ENCODE measurements around the gene BGLAP. TPM values are rescaled to one million over a fixed set of nuclear protein-coding genes. Genes with fewer than 3 reads are reported as not detected.

Gene BGLAP
- total RNA-seq, 1 experiment from 2014 or later: 2.3 TPM

- peaks cover 22% of the 10 kb centered on the region for H3K4me1 Mint-ChIP-seq
- peak; percentile 63 for DNase-seq (ENCODE audit: low spot score)
- peak; percentile 23 for ATAC-seq
- H3K27me3 Mint-ChIP-seq (ENCODE audit: low read depth): peaks cover 4% of the 10 kb centered on the region
- no peaks in the 10 kb centered on the region for H3K9me3 Mint-ChIP-seq
- H3K36me3 Mint-ChIP-seq: peaks cover 11% of the 10 kb centered on the region
- ChIA-PET CTCF (interaction anchor here (0.8 to 5.1 kb wide), 14 partner anchors 12 to 200 kb away, joined by 3 to 84 read pairs (median 7); partner anchors contain the start of genes PMF1 and SMG5), POLR2A (interaction anchor here (0.7 to 1.5 kb wide), 4 partner anchors 12 to 109 kb away, joined by 3 to 7 read pairs (median 4); partner anchors contain the start of gene SMG5)
- no peak overlapping the region for H3K27ac Mint-ChIP-seq
- peak overlapping the region; percentile 74 for H3K4me3 Mint-ChIP-seq
- no peak for TF ChIP-seq AFF4 (CRISPR knock-in tag; IDR thresholded peaks at IDR 0.05; ENCODE audit: borderline replicate concordance)
- TF ChIP-seq ZNF532 (CRISPR knock-in tag; IDR thresholded peaks at IDR 0.05; ENCODE audit: borderline replicate concordance): no peak
- peak; percentile 91 for TF ChIP-seq MAX (CRISPR knock-in tag; IDR thresholded peaks at IDR 0.05)
- TF ChIP-seq AR (CRISPR knock-in tag; IDR thresholded peaks at IDR 0.05): no peak
- TF ChIP-seq MYBL2 (CRISPR knock-in tag; IDR thresholded peaks at IDR 0.05): peak; percentile 90
- TF ChIP-seq ZMAT4 (CRISPR knock-in tag; IDR thresholded peaks at IDR 0.05): no peak
- TF ChIP-seq NR2C2 (CRISPR knock-in tag; IDR thresholded peaks at IDR 0.05): no peak
- TF ChIP-seq ZNF512 (CRISPR knock-in tag; IDR thresholded peaks at IDR 0.05; ENCODE audit: borderline replicate concordance): no peak
- 0 out of 2 replicates have a peak, but pooled peaks have one; percentile 36 for TF ChIP-seq CBFB (CRISPR knock-in tag; IDR thresholded peaks at IDR 0.05; ENCODE audit: low read depth)
- no peak for TF ChIP-seq NR1H2 (CRISPR knock-in tag; IDR thresholded peaks at IDR 0.05)
- 0 out of 2 replicates have a peak, but pooled peaks have one; percentile 47 for TF ChIP-seq TCF7 (CRISPR knock-in tag; IDR thresholded peaks at IDR 0.05; ENCODE audit: low read depth)
- no peak for TF ChIP-seq ZNF121 (CRISPR knock-in tag; IDR thresholded peaks at IDR 0.05)
- no peak; the same call in 1 of the 2 replicates for TF ChIP-seq MLX (CRISPR knock-in tag; IDR thresholded peaks at IDR 0.05)
- no peak; the same call in 1 of the 2 replicates for TF ChIP-seq ERG (CRISPR knock-in tag; IDR thresholded peaks at IDR 0.05)
- TF ChIP-seq SP1 (CRISPR knock-in tag; conservative IDR thresholded peaks at IDR 0.05): 0 out of 2 replicates have a peak, but pooled peaks have one; percentile 55
- peak; percentile 31; the same call in 1 of the 2 replicates for TF ChIP-seq USF1 (CRISPR knock-in tag; IDR thresholded peaks at IDR 0.05)
- TF ChIP-seq OVOL2 (CRISPR knock-in tag; IDR thresholded peaks at IDR 0.05; ENCODE audit: borderline replicate concordance): no peak
- TF ChIP-seq FOXK1 (CRISPR knock-in tag; IDR thresholded peaks at IDR 0.05): peak; percentile 49; the same call in 1 of the 2 replicates
- TF ChIP-seq SOX15 (CRISPR knock-in tag; IDR thresholded peaks at IDR 0.05): no peak
Observed at GRCh38 chr1:156245451-156246232, 3.7 kb downstream of the BGLAP start.

Data from WTC11 (cell line).